ENCODE results near the gene FAM120AOS. TPM values are rescaled to one million over a fixed set of nuclear protein-coding genes. Genes with fewer than 3 reads are reported as not detected.

FAM120AOS gene
- total RNA-seq, 1 experiment from 2014 or later: 53.6 TPM

- H4K20me1 ChIP-seq (ENCODE audit: control insufficient read depth, insufficient read depth, insufficient read length): no peaks in the 10 kb centered on the region
- no peaks in the 10 kb centered on the region for H3K4me1 ChIP-seq (ENCODE audit: insufficient read depth, low read length)
- H2AK5ac ChIP-seq (ENCODE audit: insufficient read length, low read length): no peak overlapping the region
- Mint-ChIP-seq H3K27ac (no peak overlapping the region), H3K9me3 (peaks cover 14 to 23% of the 10 kb centered on the region in 2 experiments), H3K4me1 (peaks cover 0 to 2% of the 10 kb centered on the region in 2 experiments; a peak in 2 of 4 replicates), H3K27me3 (ENCODE audit: low read depth) (no peaks in the 10 kb centered on the region; the same call in 1 of the 2 replicates), H3K4me3 (no peak overlapping the region), H3K36me3 (ENCODE audit: insufficient read depth in 1 of 3, low read depth in 3 of 3) (peaks cover 0 to 12% (median 9%) of the 10 kb centered on the region in 3 experiments; a peak in 5 of 7 replicates)
- no peak overlapping the region for H2BK20ac ChIP-seq (ENCODE audit: low read depth, low read length, poor library complexity, severe bottlenecking)
- no peak overlapping the region for H4K8ac ChIP-seq (replicated peaks; ENCODE audit: insufficient read length, low read depth, low read length)
- no peak overlapping the region for H4K5ac ChIP-seq (ENCODE audit: insufficient read length, low read depth, low read length)
- H2BK15ac ChIP-seq (ENCODE audit: low read depth, low read length): no peak overlapping the region
- no peaks in the 10 kb centered on the region for H3K9me3 ChIP-seq (ENCODE audit: control insufficient read depth, low read depth, low read length)
- no peak overlapping the region for H2BK12ac ChIP-seq (ENCODE audit: insufficient read length, low read depth, low read length)
- no peak overlapping the region for H3K56ac ChIP-seq (ENCODE audit: insufficient read length, low read depth, low read length)
- H2BK120ac ChIP-seq (ENCODE audit: low read depth, low read length, poor library complexity, severe bottlenecking): no peak overlapping the region
- H2BK5ac ChIP-seq (ENCODE audit: insufficient read length, low read length): no peak overlapping the region
- H4K91ac ChIP-seq (ENCODE audit: insufficient read length, low read depth, low read length): no peak overlapping the region
- no peak overlapping the region for H3K14ac ChIP-seq (ENCODE audit: insufficient read depth, low read length)
- no peak overlapping the region for H3K27ac ChIP-seq (ENCODE audit: insufficient read length, low read depth, low read length)
- H3K9ac ChIP-seq (ENCODE audit: extremely low read depth, insufficient read length, low read length): no peak overlapping the region
- H3K79me2 ChIP-seq (ENCODE audit: insufficient read depth, low read length): no peaks in the 10 kb centered on the region
- H2AFZ ChIP-seq (ENCODE audit: low read length): no peak overlapping the region
- H3K23ac ChIP-seq (ENCODE audit: insufficient read length, low read depth, low read length): no peak overlapping the region
- no peak for TF ChIP-seq CTCF (conservative IDR thresholded peaks at IDR 0.05)
- no peaks in the 10 kb centered on the region for H3K23me2 ChIP-seq (ENCODE audit: insufficient read length, low read depth, low read length, poor library complexity, severe bottlenecking)
- H3K27me3 ChIP-seq (ENCODE audit: insufficient read depth, low read length): no peaks in the 10 kb centered on the region
- H3K4ac ChIP-seq (ENCODE audit: low read depth, low read length): no peak overlapping the region
- no CpG with 5 or more reads among the region's 1 CpG for WGBS (ENCODE audit: extremely low coverage, insufficient read length, low lambda C conversion rate)
- H3K79me1 ChIP-seq (ENCODE audit: insufficient read depth, low read depth, low read length, poor library complexity, severe bottlenecking): no peaks in the 10 kb centered on the region
- H3K4me2 ChIP-seq (ENCODE audit: insufficient read depth, insufficient read length, low read length): no peak overlapping the region
- H3K18ac ChIP-seq (ENCODE audit: insufficient read length, low read depth, low read length): no peak overlapping the region
- no peak overlapping the region for H3T11ph ChIP-seq (ENCODE audit: low read length)
- DNase-seq: no peak
Measured at GRCh38 chr9:93417538-93417937, 35.8 kb downstream of the FAM120AOS start.

Measured in H9 (cell line).